ENCODE results near the gene MEX3D.

DNA sequence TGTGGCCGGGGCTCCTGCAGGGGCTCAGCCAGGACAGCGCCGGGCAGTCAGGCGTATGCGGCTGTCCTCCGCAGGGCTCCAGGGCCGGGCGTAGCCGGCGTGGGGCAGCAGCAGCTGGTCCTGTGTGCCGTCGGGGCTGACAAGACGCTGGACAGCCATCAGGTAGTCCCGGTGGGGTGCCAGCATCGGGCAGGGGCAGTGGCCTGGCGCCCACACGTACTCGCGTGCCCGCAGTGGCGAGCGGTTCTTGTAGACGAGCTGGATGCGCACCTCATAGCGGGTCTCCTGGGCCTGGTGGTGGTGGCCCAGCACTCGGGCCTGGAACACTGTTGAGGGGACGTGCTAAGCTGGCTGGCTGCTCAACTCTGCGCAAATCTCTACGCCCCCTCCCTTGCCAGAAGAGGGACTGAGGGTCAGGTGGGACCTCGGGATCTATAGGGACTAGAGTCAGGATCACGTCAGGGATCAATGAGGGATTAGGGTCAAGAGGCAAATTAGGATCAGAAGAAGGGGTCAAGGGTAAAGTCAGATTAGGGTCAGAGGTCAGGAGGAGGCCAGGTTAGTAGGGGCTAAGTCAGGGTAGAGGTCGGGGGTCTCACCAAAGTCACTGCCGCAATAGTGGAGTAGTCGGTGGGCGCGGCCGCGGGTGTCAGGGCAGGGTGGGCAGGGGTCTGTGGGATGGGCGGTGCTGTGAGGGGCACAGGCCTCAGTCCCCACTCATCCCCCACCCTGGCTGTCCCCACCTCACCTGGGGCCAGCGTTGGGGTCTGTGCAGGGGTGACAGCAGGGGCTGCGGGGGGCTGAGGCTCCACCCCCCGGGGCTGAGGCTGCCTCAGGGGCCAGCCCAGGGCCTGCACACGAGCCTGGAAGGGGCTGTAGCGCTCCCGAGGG is 61.9 kb downstream of the MEX3D start:
- TF ChIP-seq, protein P1, sequence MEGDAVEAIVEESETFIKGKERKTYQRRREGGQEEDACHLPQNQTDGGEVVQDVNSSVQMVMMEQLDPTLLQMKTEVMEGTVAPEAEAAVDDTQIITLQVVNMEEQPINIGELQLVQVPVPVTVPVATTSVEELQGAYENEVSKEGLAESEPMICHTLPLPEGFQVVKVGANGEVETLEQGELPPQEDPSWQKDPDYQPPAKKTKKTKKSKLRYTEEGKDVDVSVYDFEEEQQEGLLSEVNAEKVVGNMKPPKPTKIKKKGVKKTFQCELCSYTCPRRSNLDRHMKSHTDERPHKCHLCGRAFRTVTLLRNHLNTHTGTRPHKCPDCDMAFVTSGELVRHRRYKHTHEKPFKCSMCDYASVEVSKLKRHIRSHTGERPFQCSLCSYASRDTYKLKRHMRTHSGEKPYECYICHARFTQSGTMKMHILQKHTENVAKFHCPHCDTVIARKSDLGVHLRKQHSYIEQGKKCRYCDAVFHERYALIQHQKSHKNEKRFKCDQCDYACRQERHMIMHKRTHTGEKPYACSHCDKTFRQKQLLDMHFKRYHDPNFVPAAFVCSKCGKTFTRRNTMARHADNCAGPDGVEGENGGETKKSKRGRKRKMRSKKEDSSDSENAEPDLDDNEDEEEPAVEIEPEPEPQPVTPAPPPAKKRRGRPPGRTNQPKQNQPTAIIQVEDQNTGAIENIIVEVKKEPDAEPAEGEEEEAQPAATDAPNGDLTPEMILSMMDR (IDR thresholded peaks at IDR 0.05; ENCODE audit: poor library complexity) = no peak
- TF ChIP-seq EZH2 (IDR thresholded peaks at IDR 0.05; ENCODE audit: borderline replicate concordance) = no peak
- no peak for TF ChIP-seq EZH2phosphoT487 (IDR thresholded peaks at IDR 0.05; ENCODE audit: low read depth, severe bottlenecking, unreplicated experiment)

Measured in hepatocyte (in vitro differentiated cells).